Karpas-422 (cell line): Measurements from ENCODE around the gene SCAND1. TPM values are rescaled to one million over a fixed set of nuclear protein-coding genes. Genes with fewer than 3 reads are reported as not detected.

ENCODE experiments used
- DNase-seq: peaks from one replicate; pipeline ENCODE4 v3.0.0-alpha.2; 2015
- H2AFZ ChIP-seq: fragments of 200-600 bp; sonication (generic); 2 replicates; pipeline ENCODE4 v1.6.1; 2014; ENCODE audit warnings: antibody characterized with exemption, low read length, mixed read lengths
- H3K27ac ChIP-seq: fragments of 200-600 bp; sonication (generic); 2 replicates; pipeline ENCODE4 v1.5.1; 2014; ENCODE audit warnings: mild to moderate bottlenecking, low read length, moderate library complexity
- H3K27me3 ChIP-seq: fragments of 200-600 bp; sonication (generic); 2 replicates; pipeline ENCODE4 v1.6.1; 2014; ENCODE audit warnings: low read length, mixed read lengths
- H3K36me3 ChIP-seq: fragments of 200-600 bp; sonication (generic); 2 replicates; pipeline ENCODE4 v1.6.1; 2014; ENCODE audit warnings: low read length, mixed read lengths; ENCODE audit not compliant: insufficient read depth
- H3K4me1 ChIP-seq: fragments of 200-600 bp; sonication (generic); 2 replicates; pipeline ENCODE4 v1.6.1; 2014; ENCODE audit warnings: mild to moderate bottlenecking, low read length, mixed read lengths
- H3K4me2 ChIP-seq: fragments of 200-600 bp; sonication (generic); 2 replicates; pipeline ENCODE4 v1.6.1; 2014; ENCODE audit warnings: low read length, low read depth, mild to moderate bottlenecking; ENCODE audit not compliant: poor library complexity, severe bottlenecking
- H3K4me3 ChIP-seq: fragments of 200-600 bp; sonication (generic); 2 replicates; pipeline ENCODE4 v1.5.1; 2014; ENCODE audit warnings: mild to moderate bottlenecking, antibody characterized with exemption, low read length, mixed read lengths
- H3K79me2 ChIP-seq: fragments of 200-600 bp; sonication (generic); 2 replicates; pipeline ENCODE4 v1.6.1; 2014; ENCODE audit warnings: mild to moderate bottlenecking, low read length, mixed read lengths
- H3K9ac ChIP-seq: fragments of 200-600 bp; sonication (generic); 2 replicates; pipeline ENCODE4 v1.6.0; 2014; ENCODE audit warnings: low read length
- H3K9me2 ChIP-seq: fragments of 200-600 bp; sonication (generic), shearing (Covaris generic); replicated peaks from 2 replicates; pipeline ENCODE4 v1.6.0; 2014; ENCODE audit warnings: mild to moderate bottlenecking, low read length, moderate library complexity; ENCODE audit not compliant: insufficient read depth
- H3K9me3 ChIP-seq: fragments of 300-700, 200-600 bp; sonication (generic); 2 replicates; pipeline ENCODE4 v1.6.1; 2014; ENCODE audit warnings: low read length, mixed read lengths
- H4K20me1 ChIP-seq: fragments of 200-600 bp; sonication (generic); 2 replicates; pipeline ENCODE4 v1.6.1; 2014; ENCODE audit warnings: mild to moderate bottlenecking, antibody characterized with exemption, low read length, low read depth; ENCODE audit not compliant: insufficient read depth
- small RNA-seq: library from RNA; depleted of rRNA; stranded (forward); fragments of <200 nt; gene quantifications from one replicate; pipeline ENCODE3, GENCODE V24; 2014
- total RNA-seq: library from RNA; depleted of rRNA; stranded (reverse); fragments of >200 nt; shearing (Covaris generic); gene quantifications from 2 replicates; pipeline ENCODE4 v1.2.3, GENCODE V29; 2014; ENCODE audit warnings: low replicate concordance; rRNA removed

Gene SCAND1
- total RNA-seq, 1 experiment from 2014 or later, result 75.9 TPM

GRCh38 chr20:35909796-35910195 lies 44.5 kb downstream of the SCAND1 start:
- H3K4me3 ChIP-seq, result no peak overlapping the region
- H4K20me1 ChIP-seq, result no peaks in the 10 kb centered on the region
- no peaks in the 10 kb centered on the region for H3K9me3 ChIP-seq
- peaks cover 12% of the 10 kb centered on the region; the same call in 1 of the 2 replicates for H3K36me3 ChIP-seq
- H3K9me2 ChIP-seq, result no peaks in the 10 kb centered on the region
- DNase-seq, result no peak
- no peaks in the 10 kb centered on the region for H3K27me3 ChIP-seq
- no peak overlapping the region for H3K9ac ChIP-seq
- no peaks in the 10 kb centered on the region for H3K4me1 ChIP-seq
- no peak overlapping the region for H2AFZ ChIP-seq
- no peak overlapping the region for H3K4me2 ChIP-seq
- 0 out of 2 replicates have a peak, but pooled peaks cover 3% of the 10 kb centered on the region for H3K79me2 ChIP-seq
- no peak overlapping the region for H3K27ac ChIP-seq

GRCh38 chr20:35909176-35909575 lies 45.1 kb downstream of the SCAND1 start:
- Histone ChIP-seq H3K9me3 (no peaks in the 10 kb centered on the region), H3K27me3 (no peaks in the 10 kb centered on the region), H3K4me1 (no peaks in the 10 kb centered on the region), H2AFZ (no peak overlapping the region), H3K36me3 (peaks cover 8% of the 10 kb centered on the region; the same call in 1 of the 2 replicates), H4K20me1 (no peaks in the 10 kb centered on the region), H3K9ac (no peak overlapping the region), H3K9me2 (no peaks in the 10 kb centered on the region), H3K27ac (no peak overlapping the region), H3K4me2 (no peak overlapping the region), H3K79me2 (0 out of 2 replicates have a peak, but pooled peaks cover 3% of the 10 kb centered on the region), H3K4me3 (no peak overlapping the region)
- no peak for DNase-seq

- no peaks in the 10 kb centered on the region for H3K4me1 ChIP-seq
- H3K79me2 ChIP-seq, result peaks cover 6% of the 10 kb centered on the region
- no peaks in the 10 kb centered on the region for H3K27me3 ChIP-seq
- peaks cover 8% of the 10 kb centered on the region for H3K36me3 ChIP-seq
- no peak for DNase-seq
- H3K9me3 ChIP-seq, result no peaks in the 10 kb centered on the region
- no peak overlapping the region for H3K9ac ChIP-seq
- no peak overlapping the region for H3K27ac ChIP-seq
- H3K4me3 ChIP-seq, result no peak overlapping the region
- no peaks in the 10 kb centered on the region for H3K9me2 ChIP-seq
- no peak overlapping the region for H2AFZ ChIP-seq
- no peaks in the 10 kb centered on the region for H4K20me1 ChIP-seq
- no peak overlapping the region for H3K4me2 ChIP-seq
Measured at GRCh38 chr20:35908007-35908406, 46.3 kb downstream of the SCAND1 start.

- DNase-seq, result no peak
- Histone ChIP-seq H3K4me2 (no peak overlapping the region), H3K4me3 (no peak overlapping the region), H3K9me3 (no peaks in the 10 kb centered on the region), H3K27me3 (no peaks in the 10 kb centered on the region), H3K4me1 (no peaks in the 10 kb centered on the region), H3K9me2 (no peaks in the 10 kb centered on the region), H3K27ac (no peak overlapping the region), H4K20me1 (no peaks in the 10 kb centered on the region), H3K9ac (no peak overlapping the region), H3K36me3 (peaks cover 8% of the 10 kb centered on the region; the same call in 1 of the 2 replicates), H2AFZ (no peak overlapping the region), H3K79me2 (peaks cover 6% of the 10 kb centered on the region)
Measured at GRCh38 chr20:35907017-35907701, 47.1 kb downstream of the SCAND1 start.

- H3K36me3 ChIP-seq, result peaks cover 6% of the 10 kb centered on the region
- H3K4me1 ChIP-seq, result no peaks in the 10 kb centered on the region
- no peaks in the 10 kb centered on the region for H3K9me3 ChIP-seq
- H3K79me2 ChIP-seq, result peaks cover 8% of the 10 kb centered on the region
- no peaks in the 10 kb centered on the region for H4K20me1 ChIP-seq
- H2AFZ ChIP-seq, result no peak overlapping the region
- no peak overlapping the region for H3K27ac ChIP-seq
- H3K4me2 ChIP-seq, result no peak overlapping the region
- H3K4me3 ChIP-seq, result no peak overlapping the region
- H3K9ac ChIP-seq, result no peak overlapping the region
- H3K9me2 ChIP-seq, result no peaks in the 10 kb centered on the region
- DNase-seq, result no peak
- H3K27me3 ChIP-seq, result no peaks in the 10 kb centered on the region
Measured at GRCh38 chr20:35904982-35905663, 49.2 kb downstream of the SCAND1 start.

GRCh38 chr20:35903843-35904242 lies 50.5 kb downstream of the SCAND1 start:
- H3K9ac ChIP-seq, result no peak overlapping the region
- no peaks in the 10 kb centered on the region for H4K20me1 ChIP-seq
- no peak overlapping the region for H3K27ac ChIP-seq
- H3K4me3 ChIP-seq, result no peak overlapping the region
- no peaks in the 10 kb centered on the region for H3K27me3 ChIP-seq
- H2AFZ ChIP-seq, result no peak overlapping the region
- no peaks in the 10 kb centered on the region for H3K9me3 ChIP-seq
- no peaks in the 10 kb centered on the region for H3K4me1 ChIP-seq
- peaks cover 5% of the 10 kb centered on the region for H3K79me2 ChIP-seq
- H3K36me3 ChIP-seq, result peaks cover 10% of the 10 kb centered on the region
- no peak for DNase-seq
- H3K4me2 ChIP-seq, result no peak overlapping the region
- no peaks in the 10 kb centered on the region for H3K9me2 ChIP-seq

Small RNAs within 50 kb of the gene (small RNA-seq; reads per million reads assigned to genes)
- gene RNU6-937P, result not detected

Other genes with a start within 250 kb of the SCAND1 start
- 315 and 375 TPM in 2 replicates for gene RBM39, start 212.2 kb downstream of the SCAND1 start, total RNA-seq
- 27.8 and 41.7 TPM in 2 replicates for gene PHF20, start 182.5 kb downstream of the SCAND1 start, total RNA-seq
- gene CNBD2, start 14.1 kb upstream of the SCAND1 start, total RNA-seq, result 8.4 and 10.4 TPM in 2 replicates
- 5.9 and 10.6 TPM in 2 replicates for gene EPB41L1, start 200.2 kb upstream of the SCAND1 start, total RNA-seq